Uterus (tissue), 2 donors: ENCODE results near the gene CERS4.

Experiments
- POLR2A ChIP-seq, 2 donors: fragments of 450-650 bp; IDR thresholded peaks; one replicate each; pipeline ENCODE4 v1.6.1; 2016; ENCODE audit warnings: antibody characterized with exemption in 2 of 2, mild to moderate bottlenecking in 1 of 2, moderate library complexity in 1 of 2
- TF ChIP-seq, protein P1 (sequence below), 4 experiments: fragments of 200-600 bp in 2 of 4; fragments of 450-650 bp in 2 of 4; sonication (generic) in 2 of 4; IDR thresholded peaks; one replicate each; pipeline ENCODE4 v1.5.1; 2016 to 2019; ENCODE audit warnings: antibody characterized with exemption in 4 of 4, mild to moderate bottlenecking in 2 of 4, moderate library complexity in 1 of 4

DNA sequence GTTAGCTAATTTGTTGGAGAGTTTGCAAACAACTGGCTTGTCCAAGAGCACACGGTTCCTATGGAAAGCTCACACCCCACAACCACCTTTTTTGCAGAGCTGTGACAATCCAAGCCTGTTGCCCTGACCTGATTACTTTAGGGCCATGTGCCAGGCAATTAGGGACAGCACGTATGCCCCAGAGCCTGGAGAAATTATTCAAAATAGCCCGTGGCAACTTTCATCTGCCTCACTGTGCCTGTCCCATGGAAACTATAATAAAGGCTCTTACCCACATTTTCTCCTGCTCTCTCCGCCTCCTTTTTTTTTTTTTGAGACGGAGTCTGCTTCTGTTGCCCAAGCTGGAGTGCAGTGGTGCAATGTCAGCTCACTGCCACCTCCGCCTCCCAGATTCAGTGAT lies 41.2 kb upstream of the CERS4 start:
- TF ChIP-seq, protein P1, sequence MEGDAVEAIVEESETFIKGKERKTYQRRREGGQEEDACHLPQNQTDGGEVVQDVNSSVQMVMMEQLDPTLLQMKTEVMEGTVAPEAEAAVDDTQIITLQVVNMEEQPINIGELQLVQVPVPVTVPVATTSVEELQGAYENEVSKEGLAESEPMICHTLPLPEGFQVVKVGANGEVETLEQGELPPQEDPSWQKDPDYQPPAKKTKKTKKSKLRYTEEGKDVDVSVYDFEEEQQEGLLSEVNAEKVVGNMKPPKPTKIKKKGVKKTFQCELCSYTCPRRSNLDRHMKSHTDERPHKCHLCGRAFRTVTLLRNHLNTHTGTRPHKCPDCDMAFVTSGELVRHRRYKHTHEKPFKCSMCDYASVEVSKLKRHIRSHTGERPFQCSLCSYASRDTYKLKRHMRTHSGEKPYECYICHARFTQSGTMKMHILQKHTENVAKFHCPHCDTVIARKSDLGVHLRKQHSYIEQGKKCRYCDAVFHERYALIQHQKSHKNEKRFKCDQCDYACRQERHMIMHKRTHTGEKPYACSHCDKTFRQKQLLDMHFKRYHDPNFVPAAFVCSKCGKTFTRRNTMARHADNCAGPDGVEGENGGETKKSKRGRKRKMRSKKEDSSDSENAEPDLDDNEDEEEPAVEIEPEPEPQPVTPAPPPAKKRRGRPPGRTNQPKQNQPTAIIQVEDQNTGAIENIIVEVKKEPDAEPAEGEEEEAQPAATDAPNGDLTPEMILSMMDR (IDR thresholded peaks at IDR 0.05): no peak
- TF ChIP-seq POLR2A (IDR thresholded peaks at IDR 0.05): no peak
